GM19452 (cell line): ENCODE data around the gene MRPL34.

Experiments used
- ATAC-seq: cut with Tn5 transposase; IDR thresholded peaks from one replicate; pipeline ENCODE4 v1.9.1; 2021; ENCODE audit not compliant: unreplicated experiment

The MRPL34 gene

DNA sequence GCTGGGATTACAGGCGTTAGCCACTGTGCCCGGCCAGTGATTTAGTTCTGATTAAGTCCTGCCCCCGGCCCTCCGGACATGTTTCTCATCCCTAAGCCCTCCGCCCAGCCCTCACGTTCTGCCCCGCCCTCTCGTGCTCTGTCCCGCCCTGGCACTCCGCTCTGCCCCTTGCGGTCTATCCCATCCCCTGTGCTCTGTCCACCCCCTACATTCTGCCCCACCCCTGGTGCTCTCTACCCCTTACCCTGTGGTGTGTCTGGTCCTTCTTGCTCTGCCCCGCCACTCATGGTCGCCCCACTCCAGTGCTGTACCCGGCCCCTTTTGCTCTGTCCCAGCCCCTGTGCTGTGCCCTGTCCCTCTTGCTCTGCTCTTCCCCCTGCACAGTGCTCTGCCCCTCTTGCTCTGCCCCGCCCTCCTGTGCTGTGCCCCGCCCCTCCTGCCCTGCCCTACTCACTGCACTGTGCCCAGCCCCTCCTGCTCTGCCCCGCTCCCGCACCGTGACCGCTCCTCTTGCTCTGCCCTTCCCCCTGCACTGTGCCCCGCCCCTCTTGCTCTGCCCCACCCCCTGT is 34.7 kb downstream of the MRPL34 start:
- ATAC-seq = no peak

DNA sequence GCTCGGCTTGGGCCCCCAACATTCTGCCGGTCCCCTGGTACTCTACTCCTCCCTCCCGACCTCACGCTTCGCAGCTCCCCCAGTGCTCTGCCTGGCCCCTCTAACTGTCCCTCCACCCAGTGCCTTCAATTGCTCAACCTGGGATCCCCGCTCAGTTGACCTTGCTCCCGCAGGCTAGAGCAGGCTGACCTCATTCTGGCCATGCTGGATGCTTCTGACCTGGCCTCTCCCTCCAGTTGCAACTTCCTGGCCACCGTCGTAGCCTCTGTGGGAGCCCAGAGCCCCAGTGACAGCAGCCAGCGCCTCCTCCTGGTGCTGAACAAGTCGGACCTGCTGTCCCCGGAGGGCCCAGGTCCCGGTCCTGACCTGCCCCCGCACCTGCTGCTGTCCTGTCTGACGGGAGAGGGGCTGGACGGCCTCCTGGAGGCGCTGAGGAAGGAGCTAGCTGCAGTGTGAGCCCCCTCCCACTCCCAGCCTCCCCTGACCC is 35.2 kb downstream of the MRPL34 start:
- ATAC-seq = no peak

DNA sequence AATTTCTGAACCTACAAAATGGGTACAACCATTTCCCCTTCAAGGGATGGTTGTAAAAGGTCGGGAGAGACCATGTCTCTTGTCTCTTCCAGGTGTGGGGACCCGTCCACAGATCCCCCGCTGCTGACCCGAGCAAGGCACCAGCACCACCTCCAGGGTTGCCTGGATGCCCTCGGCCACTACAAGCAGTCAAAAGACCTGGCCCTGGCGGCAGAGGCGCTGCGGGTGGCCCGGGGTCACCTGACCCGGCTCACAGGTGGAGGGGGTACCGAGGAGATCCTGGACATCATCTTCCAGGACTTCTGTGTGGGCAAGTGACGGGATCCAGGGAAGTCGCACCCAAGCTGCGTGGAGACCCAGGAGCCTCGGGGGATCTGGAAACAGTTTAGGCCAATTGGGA is 35.7 kb downstream of the MRPL34 start:
- ATAC-seq = no peak

DNA sequence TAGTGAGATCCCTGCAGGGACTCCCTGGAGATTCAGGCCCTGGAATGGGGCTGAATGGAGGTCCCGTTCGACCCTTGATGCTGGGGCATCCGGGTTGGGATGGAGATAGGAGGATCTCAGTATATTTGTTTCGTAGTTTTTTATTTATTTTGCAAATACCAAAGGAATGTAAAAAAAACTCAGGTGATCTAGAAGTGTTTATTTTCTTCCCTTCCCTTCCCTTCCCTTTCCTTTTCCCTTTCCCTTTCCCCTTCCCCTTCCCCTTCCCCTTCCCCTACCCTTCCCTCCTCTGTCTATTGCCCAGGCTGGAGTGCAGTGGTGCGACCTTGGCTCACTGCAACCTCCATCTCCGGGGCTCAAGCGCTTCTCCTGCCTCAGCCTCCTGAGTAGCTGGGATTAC is 36.2 kb downstream of the MRPL34 start:
- no peak for ATAC-seq

DNA sequence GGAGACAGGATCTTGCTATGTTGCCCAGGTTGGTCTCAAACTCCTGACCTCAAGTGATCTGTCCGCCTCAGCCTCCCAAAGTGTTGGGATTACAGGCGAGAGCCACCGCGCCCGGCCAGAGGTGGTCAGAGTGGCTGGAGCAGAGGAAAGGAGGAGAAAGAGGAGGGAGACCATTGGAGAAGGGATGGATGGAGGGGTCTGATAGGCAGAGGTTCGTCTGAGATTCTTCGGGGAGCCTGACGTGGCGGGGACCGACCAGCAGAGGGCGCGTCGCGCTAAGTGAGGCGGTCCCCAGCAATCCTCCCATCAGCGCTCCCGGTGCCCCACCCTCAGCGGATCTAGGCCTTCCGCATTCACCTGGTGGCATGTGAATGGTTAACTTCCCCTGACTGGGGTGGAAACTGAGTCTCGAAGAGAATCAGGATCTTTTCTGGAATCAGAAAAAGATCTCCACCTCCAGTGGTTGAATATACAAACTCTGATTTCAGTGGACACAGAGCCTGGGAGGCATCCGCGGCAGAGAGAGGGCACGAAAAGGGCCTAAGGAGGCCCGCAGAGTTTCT is 40.5 kb downstream of the MRPL34 start:
- ATAC-seq = no peak

DNA sequence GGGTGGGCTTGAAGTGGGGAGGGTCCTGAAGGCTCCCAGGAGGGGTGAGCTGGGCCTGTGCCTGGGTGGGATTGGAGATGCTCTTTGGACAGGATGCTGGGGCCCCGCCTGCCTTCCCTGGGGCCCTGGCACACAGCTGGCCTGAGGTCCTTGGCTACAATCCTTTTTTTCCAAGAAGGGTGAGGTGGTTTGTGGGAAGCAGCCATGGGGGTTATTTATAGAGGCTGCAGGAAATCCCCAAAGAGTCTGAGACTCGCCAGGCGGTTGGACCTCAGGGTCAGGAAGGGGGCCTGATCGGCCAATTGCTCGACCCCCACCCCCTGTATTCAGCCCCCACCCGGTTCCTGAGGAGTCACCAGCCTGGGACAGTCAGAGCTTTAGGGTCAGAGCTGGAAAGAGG is 41.7 kb downstream of the MRPL34 start:
- ATAC-seq = no peak

DNA sequence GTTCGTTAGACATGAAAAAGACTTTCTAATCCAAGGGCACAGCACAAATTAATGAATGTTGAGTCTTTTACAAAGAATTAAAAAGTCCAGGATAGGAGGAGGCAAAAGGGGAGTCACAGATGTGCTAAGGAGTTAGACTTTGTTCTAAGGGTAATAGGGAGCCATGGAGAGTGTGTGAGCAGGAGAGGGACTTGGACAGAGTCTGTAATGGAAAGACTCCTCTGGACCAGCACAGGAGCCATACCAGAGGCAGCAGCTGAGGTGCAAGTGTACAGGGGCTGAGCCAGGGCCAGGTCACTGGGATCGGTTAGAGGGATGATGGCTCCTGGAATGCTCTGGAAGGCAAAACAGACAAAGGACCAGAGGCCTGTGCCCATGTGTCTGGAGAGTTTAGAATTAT is 42.2 kb downstream of the MRPL34 start:
- no peak for ATAC-seq

DNA sequence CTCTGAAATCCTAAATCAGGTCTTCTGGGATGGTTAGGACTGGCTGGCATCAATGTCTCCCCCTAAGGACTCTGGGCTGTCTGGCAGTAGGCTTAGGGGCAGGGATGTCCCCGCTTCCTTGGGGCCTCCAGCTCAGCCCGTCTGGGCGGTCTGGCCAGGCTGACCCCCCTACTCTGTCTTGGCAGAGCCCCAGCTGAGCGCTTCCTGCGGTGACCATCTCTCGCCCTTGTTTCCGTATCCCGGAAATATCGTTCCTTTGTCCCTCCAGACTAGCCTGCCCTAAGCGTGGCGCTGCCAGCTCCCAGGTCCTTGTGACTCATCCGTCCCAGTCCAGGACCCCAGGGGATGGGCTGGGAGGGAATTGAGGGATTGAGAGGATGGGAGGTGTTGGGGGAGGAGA is 43.0 kb downstream of the MRPL34 start:
- ATAC-seq = no peak

DNA sequence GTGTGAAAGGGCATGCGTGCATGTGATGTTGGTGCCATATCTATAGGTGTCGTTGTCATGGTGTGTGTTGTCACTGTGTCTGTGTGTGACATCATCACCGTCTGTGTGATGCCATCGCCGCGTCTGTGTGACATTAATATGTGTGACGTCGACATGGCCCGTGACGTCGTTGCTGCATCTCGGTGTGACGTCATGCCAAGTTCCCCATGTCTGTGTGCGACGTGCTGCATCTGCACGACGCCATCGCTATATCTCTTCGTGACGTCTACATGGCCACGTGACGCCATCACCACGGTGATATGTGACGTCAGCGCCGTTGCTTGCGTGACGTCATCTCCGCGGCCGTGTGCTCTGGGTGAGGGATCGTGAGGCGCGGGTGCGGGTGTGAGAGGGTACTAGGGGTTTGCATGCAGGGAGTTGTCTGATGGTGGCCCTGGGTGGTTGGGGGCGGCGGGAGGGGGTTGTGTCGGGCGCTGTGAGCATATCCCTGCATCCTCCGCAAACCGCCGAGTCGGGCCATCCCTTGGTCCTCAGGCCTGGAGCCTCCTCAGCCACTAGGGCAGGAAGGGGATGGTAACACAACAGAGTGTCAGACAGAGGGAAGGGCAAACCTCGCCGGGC is 46.3 kb downstream of the MRPL34 start:
- ATAC-seq = no peak

DNA sequence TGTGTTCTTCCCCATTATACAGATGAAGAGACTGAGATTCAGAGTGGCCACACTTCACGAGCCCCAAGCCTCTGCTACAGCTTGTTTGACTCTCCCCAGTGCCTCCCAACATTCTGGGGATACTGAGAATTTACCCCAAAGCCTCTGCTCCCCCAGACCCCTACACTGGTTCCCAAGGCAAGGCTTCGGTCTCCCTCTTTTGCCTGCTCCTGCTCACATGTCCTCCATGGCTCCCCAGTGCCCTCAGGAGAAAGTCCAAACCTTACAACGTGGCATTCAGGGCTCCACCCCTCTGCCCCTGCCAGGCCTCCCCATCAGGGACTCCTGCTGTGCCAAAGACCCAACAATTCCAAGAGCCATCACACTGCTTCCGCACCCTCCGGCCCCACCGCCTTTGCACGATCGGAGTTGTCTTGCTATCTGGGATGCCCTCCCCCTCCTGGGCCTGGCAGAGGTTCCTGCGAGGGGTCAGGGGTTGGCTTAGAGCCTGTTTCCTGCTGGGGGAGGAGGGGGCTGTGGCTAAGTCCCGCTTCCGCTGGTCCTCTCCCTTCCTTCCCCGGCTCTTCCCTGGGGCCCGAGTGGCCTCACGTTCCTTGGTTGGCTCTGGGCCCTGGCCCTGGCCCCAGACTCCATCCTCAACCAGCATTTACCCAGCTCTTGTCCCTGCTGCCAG is 47.1 kb downstream of the MRPL34 start:
- no peak for ATAC-seq

DNA sequence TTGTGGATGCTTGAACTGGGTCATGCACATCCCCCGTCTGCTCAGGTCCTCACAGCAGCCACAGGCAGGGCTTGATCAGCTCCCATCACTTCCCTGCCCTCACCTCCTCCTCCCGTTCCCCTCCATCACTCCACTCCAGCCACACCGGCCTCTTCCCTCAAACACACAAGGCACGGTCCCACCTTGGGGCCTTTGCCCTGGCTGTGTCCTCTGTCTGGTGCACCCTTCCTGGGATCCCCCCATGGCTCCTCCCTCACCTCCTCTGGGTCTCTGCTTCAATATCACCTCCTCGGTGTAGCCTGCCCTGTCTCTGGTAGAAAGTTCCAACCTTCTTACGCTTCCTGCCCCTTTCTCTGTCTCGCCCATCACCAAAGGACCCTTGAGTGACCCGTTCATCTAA is 47.7 kb downstream of the MRPL34 start:
- no peak for ATAC-seq
